ENCODE results near the gene KSR2.
"Not testable (repeated sequence)": the region's sequence is repeated elsewhere in the genome, so short reads cannot be mapped to it uniquely, and the experiment has no call there.

Gene KSR2

DNA sequence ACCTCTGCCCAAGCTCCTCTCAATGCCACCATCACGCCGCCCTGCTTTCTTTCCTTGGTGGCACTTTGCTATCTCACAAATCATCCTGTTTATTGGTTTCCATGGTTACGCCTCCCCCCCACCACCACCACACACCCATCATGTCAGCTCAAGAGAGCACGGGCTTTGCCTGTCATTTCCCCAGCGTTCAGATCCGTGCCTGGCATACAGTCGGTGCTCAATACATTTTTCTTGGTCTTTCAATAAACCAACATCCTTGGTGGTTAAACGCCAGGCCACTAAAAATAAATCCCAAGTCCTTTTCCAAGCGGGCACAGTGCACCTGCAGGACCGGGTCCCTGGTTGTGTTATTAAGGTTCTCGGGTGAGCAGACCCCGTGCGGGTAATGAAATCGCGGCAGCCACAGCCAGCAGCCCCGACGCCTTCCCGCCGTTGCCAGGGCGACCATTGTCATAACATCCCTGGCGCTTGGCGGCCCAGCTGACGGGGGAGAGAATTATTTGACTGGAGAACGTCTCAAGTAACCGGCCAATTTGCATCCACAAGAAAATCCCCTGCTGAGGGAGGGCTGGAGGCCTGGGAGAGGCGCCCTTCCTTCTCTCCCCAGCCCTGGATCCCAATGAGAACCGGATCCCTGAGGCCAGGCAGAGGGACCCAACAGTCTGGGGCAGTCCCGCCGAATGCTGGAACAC, 92.9 kb downstream of the KSR2 start:
- peak; percentile 16 to 26 for DNase-seq (ENCODE audit: low read depth in 2 of 2)
- TF ChIP-seq, protein P1, sequence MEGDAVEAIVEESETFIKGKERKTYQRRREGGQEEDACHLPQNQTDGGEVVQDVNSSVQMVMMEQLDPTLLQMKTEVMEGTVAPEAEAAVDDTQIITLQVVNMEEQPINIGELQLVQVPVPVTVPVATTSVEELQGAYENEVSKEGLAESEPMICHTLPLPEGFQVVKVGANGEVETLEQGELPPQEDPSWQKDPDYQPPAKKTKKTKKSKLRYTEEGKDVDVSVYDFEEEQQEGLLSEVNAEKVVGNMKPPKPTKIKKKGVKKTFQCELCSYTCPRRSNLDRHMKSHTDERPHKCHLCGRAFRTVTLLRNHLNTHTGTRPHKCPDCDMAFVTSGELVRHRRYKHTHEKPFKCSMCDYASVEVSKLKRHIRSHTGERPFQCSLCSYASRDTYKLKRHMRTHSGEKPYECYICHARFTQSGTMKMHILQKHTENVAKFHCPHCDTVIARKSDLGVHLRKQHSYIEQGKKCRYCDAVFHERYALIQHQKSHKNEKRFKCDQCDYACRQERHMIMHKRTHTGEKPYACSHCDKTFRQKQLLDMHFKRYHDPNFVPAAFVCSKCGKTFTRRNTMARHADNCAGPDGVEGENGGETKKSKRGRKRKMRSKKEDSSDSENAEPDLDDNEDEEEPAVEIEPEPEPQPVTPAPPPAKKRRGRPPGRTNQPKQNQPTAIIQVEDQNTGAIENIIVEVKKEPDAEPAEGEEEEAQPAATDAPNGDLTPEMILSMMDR (IDR thresholded peaks at IDR 0.05; ENCODE audit: low read depth, low read length) = no peak
- H3K4me3 ChIP-seq (replicated peaks in 1 of 2; ENCODE audit: low read depth in 2 of 2, low read length in 2 of 2) = no peak overlapping the region

DNA sequence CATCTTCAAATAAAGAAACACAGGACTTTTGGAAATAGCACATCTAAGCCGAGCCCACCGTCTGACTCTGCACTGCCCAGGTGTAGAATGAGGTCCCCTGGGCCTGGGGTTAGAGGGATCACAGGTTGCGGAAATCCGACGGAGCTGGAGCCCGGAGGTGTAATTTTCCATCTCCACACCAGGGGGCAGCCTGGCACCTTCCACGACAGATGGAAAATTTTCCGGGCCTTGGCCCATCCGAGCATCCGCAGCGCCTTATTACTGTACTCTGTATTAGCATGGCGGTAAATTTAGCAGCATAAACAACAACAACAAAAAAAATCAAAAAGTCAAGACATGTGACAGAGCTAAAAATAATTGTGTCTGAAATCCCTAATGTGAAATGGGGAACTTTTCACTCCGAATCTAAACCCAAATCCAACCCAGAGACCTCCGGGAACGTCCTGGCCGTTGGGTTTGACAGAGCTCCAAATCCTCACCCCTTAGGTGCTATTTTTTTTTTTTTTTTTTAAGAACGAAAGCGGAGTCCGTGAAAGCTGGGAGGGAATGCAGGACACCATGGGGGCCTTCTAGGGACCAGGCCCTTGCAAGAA, 93.9 kb downstream of the KSR2 start:
- no peak overlapping the region for H3K4me3 ChIP-seq (replicated peaks in 1 of 2; ENCODE audit: low read depth in 2 of 2, low read length in 2 of 2)
- TF ChIP-seq, protein P1 (IDR thresholded peaks at IDR 0.05; ENCODE audit: low read depth, low read length) = peak; percentile 82
- peak; percentile 65 to 69 for DNase-seq (ENCODE audit: low read depth in 2 of 2)

DNA sequence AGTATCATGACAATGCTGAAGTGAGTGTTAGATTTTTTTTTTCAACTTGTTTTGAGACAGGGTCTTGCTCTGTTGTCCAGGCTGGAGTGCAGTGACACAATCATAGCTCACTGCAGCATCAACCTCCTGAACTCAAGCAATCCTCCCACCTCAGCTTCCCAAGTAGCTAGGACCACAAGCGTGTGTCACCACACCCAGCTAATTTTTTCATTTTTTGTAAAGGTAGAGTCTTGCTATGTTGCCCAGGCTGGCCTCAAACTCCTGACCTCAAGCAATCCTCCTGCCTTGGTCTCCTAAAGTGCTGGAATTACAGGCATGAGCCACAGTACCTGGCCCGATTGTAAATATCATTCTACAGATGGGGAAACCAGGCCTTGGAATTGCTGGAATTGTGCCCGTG, 94.6 kb downstream of the KSR2 start:
- not testable (repeated sequence) for H3K4me3 ChIP-seq (replicated peaks in 1 of 2; ENCODE audit: low read depth in 2 of 2, low read length in 2 of 2); DNase-seq (ENCODE audit: low read depth in 2 of 2)

DNA sequence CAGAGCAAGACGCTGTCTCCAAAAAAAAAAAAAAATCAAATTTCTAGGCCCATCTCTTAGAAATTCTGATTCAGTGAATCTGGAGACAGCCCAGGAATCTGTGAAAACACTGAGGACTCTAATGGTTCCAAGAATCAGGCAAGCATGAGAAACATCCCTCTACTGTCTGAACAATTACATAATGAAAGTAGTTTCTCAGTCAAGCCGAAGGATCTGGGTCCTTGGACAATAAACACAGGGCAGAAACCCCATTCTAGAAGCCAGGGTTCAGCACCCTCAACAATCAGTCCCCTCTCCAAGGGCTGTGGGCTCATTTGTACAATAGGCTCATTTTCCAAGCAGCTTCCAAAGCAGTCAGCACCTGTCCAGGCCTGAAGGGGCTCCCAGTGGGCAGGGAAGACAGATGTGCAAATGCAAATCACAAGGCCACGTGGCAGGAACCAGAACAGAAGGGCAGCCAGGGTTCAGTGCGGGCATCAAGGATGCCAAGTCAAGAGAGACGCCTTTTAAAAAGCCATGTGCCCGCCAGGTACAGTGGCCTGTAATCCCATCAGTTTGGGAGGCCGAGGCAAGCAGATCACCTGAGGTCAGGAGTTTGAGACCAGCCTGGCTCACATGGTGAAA, 96.1 kb downstream of the KSR2 start:
- H3K4me3 ChIP-seq (replicated peaks in 1 of 2; ENCODE audit: low read depth in 2 of 2, low read length in 2 of 2) = no peak overlapping the region
- DNase-seq (ENCODE audit: low read depth in 2 of 2) = no peak
- TF ChIP-seq, protein P1 (IDR thresholded peaks at IDR 0.05; ENCODE audit: low read depth, low read length) = no peak

DNA sequence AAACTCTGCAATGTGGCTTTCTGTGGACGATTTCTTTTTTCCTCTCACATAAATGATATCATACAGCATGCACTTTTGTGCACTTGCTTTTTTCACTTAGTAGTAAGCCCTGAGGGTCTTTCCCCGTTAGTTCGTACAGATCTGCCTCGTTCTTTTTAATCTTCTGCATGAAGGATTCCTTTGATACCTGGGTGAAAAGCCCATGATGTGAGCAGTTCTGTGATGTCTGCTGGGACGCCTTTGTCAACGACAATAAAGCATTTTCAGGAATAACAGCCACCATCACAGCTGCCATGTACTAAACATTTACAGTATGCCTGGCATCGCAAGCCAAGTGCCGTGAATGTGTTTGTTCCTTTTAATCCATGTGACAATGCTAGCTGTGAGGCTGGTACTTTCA, 99.2 kb downstream of the KSR2 start:
- TF ChIP-seq, protein P1 (IDR thresholded peaks at IDR 0.05; ENCODE audit: low read depth, low read length) = no peak
- DNase-seq (ENCODE audit: low read depth in 2 of 2) = no peak

DNA sequence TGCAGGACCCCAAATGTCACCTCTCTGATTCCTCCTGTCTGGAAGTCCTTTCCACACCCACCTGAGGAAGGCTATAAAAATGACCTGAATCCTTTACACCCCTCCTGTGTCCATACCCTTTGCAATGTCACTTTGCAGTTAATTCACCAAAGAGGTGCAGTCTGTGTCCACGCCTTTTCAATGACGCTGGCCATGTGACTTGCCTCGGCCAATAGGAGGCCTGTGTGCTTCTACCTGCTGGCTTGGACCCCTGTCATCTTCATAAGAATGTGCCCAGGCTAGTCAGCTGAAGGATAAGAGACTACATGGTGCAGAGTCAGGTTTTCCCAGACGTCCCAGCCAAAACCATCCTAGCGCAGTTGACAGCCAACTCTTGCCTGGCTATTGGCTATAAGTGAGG, 101.4 kb downstream of the KSR2 start:
- TF ChIP-seq, protein P1 (IDR thresholded peaks at IDR 0.05; ENCODE audit: low read depth, low read length) = no peak
- no peak for DNase-seq (ENCODE audit: low read depth in 2 of 2)
- no peak overlapping the region for H3K4me3 ChIP-seq (replicated peaks in 1 of 2; ENCODE audit: low read depth in 2 of 2, low read length in 2 of 2)

More for the DNA sequence above, 99.2 kb downstream of the KSR2 start:
- no peak overlapping the region for H3K4me3 ChIP-seq (replicated peaks in 1 of 2; ENCODE audit: low read depth in 2 of 2, low read length in 2 of 2)

DNA sequence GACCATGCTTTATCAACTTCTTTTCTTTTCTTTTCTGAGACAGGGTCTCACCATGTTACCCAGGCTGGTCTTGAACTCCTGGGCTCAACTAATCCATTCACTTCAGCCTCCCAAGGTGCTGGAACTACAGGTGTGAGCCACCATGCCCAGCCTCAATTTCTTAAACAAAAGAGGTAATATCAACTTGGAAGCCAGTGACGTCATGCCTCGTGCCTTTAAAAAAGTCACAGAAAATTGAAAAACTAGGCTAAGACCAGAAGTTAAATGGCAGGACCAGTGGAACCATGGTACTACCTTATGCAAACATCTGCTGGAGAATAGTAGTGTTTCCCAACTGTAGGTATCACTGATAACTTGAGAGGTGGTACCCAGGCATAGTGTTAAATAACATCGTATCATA, 103.3 kb downstream of the KSR2 start:
- TF ChIP-seq, protein P1 (IDR thresholded peaks at IDR 0.05; ENCODE audit: low read depth, low read length) = no peak
- no peak for DNase-seq (ENCODE audit: low read depth in 2 of 2)
- no peak overlapping the region for H3K4me3 ChIP-seq (replicated peaks in 1 of 2; ENCODE audit: low read depth in 2 of 2, low read length in 2 of 2)
